Smooth muscle cell (in vitro differentiated cells): ENCODE data around the gene TMEM81. TPM values are rescaled to one million over a fixed set of nuclear protein-coding genes. Genes with fewer than 3 reads are reported as not detected.
A peak's percentile ranks its signal among the peaks of the same experiment; 100 is the strongest.

Experiments
- DNase-seq: peaks from one replicate; lab custom pipeline; 2025; ENCODE audit not compliant: unreplicated experiment; lab: John Stamatoyannopoulos, UW
- H2AFZ ChIP-seq: fragments of 200-600 bp; sonication (generic); 2 replicates; pipeline ENCODE4 v1.6.0; 2016; ENCODE audit warnings: antibody characterized with exemption, low read depth, mild to moderate bottlenecking
- H3F3A ChIP-seq: fragments of 200-600 bp; sonication (generic); 2 replicates; pipeline ENCODE4 v1.6.0; 2017; ENCODE audit warnings: antibody characterized with exemption, low read depth
- H3K27ac ChIP-seq: fragments of 200-600 bp; sonication (generic); 2 replicates; pipeline ENCODE4 v1.5.1; 2016; ENCODE audit warnings: low read depth, mild to moderate bottlenecking
- H3K27me3 ChIP-seq: fragments of 200-600 bp; sonication (generic); 2 replicates; pipeline ENCODE4 v1.6.1; 2016; ENCODE audit warnings: low read depth, mild to moderate bottlenecking
- H3K36me3 ChIP-seq: fragments of 200-600 bp; sonication (generic); 2 replicates; pipeline ENCODE4 v1.5.1; 2016; ENCODE audit warnings: low read depth
- H3K4me1 ChIP-seq: fragments of 200-600 bp; sonication (generic); 2 replicates; pipeline ENCODE4 v1.5.1; 2016; ENCODE audit warnings: low read depth
- H3K4me2 ChIP-seq: fragments of 200-600 bp; sonication (generic); 2 replicates; pipeline ENCODE4 v1.6.0; 2016; ENCODE audit warnings: mild to moderate bottlenecking
- H3K4me3 ChIP-seq: fragments of 200-600 bp; sonication (generic); 2 replicates; pipeline ENCODE4 v1.5.1; 2016; ENCODE audit warnings: mild to moderate bottlenecking
- H3K79me2 ChIP-seq: fragments of 200-600 bp; sonication (generic); 2 replicates; pipeline ENCODE4 v1.6.0; 2016; ENCODE audit warnings: low read depth, mild to moderate bottlenecking
- H3K9ac ChIP-seq: fragments of 200-600 bp; sonication (generic); 2 replicates; pipeline ENCODE4 v1.6.0; 2016; ENCODE audit warnings: low read depth
- H3K9me3 ChIP-seq: fragments of 200-600 bp; sonication (generic); replicated peaks from 2 replicates; pipeline ENCODE4 v1.5.1; 2016; ENCODE audit warnings: low read depth
- H4K20me1 ChIP-seq: fragments of 200-600 bp; sonication (generic); 2 replicates; pipeline ENCODE4 v1.6.0; 2016; ENCODE audit warnings: low read depth
- WGBS: methylation state at CpG from one replicate; pipeline ENCODE4 v1.1.7; 2016; ENCODE audit warnings: low lambda C conversion rate; 5-methylcytosine and 5-hydroxymethylcytosine counted together
- polyA plus RNA-seq: library from polyadenylated mRNA; unstranded; fragments of >200 nt; fragmentation: Nextera tagmentation; extraction: Ambion mirVana; gene quantifications from 2 replicates; pipeline ENCODE4 v1.2.1, GENCODE V29; 2016
- total RNA-seq: library from RNA; depleted of rRNA; stranded (reverse); fragments of >200 nt; gene quantifications from 2 replicates; pipeline ENCODE4 v1.2.3, GENCODE V29; 2014
- TF ChIP-seq, protein P1 (sequence below): fragments of 200-600 bp; sonication (generic); IDR thresholded peaks from 2 replicates; pipeline ENCODE4 v1.5.1; 2017; ENCODE audit warnings: borderline replicate concordance, mild to moderate bottlenecking, antibody characterized with exemption; ENCODE audit not compliant: insufficient read depth, poor library complexity, severe bottlenecking

The TMEM81 gene
- total and polyA plus RNA-seq, 2 experiments from 2014 or later: 1.8 to 1.9 TPM

DNA sequence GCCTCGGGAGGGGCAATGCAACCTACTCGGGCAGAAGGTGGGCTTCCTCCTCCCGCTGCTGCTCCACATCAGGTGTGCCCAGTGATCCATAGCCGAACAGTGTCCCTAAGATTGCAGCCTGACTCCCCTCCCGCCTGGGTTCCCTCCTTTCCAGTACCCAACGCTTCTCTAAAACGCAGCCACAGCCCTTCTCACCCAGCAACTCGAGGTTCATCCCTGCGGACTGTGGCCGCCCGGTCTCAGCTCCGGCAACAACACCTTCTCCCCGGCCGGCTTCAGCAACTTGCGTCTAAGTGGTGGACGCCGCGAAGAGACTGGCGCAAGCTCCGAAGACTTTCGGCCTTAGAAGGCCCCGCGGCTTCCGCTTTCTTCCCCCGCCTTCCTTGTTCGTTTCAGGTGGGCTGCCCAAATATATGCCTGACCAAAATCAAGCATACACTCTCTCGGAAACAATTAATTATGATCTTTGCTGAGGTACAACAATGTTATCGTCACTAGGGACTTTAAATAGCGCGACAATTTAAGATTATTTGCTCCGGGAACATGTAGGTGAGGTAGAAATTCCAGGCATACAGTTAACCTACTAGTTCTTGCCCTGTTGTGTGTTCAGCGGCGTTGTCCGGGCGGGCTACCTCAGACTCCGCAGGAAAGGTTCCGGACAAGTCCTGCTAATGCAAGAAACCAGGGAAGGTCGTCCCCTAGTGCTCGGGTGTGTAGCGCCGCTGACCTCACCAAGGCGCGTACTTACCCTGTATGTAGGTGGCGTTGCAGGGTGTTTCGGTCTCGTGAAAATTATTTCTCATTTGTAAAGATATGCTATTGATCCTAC, 37.6 kb upstream of the TMEM81 start, which contains the start of gene RBBP5:
Gene RBBP5, minus strand, starts transcription at position 319 of the 829 bp plus-strand sequence. Its CDS starts 105 bp downstream, at position 214.
- Histone ChIP-seq H3K4me2 (peak within 1 kb of the TSS; percentile 93), H3K9ac (peak within 1 kb of the TSS; percentile 97), H3K9me3 (no peaks in the 10 kb centered on the region), H3K36me3 (no peaks in the 10 kb centered on the region), H3K79me2 (peaks cover 46% of the 10 kb centered on the region), H3K4me3 (peak within 1 kb of the TSS; percentile 91), H4K20me1 (peaks cover 8% of the 10 kb centered on the region), H3K4me1 (peaks cover 9% of the 10 kb centered on the region), H3F3A (no peaks in the 10 kb centered on the region), H3K27me3 (no peaks in the 10 kb centered on the region), H2AFZ (peak within 1 kb of the TSS; percentile 84), H3K27ac (peak within 1 kb of the TSS; percentile 91)
- DNase-seq: peak; percentile 65
- TF ChIP-seq, protein P1, sequence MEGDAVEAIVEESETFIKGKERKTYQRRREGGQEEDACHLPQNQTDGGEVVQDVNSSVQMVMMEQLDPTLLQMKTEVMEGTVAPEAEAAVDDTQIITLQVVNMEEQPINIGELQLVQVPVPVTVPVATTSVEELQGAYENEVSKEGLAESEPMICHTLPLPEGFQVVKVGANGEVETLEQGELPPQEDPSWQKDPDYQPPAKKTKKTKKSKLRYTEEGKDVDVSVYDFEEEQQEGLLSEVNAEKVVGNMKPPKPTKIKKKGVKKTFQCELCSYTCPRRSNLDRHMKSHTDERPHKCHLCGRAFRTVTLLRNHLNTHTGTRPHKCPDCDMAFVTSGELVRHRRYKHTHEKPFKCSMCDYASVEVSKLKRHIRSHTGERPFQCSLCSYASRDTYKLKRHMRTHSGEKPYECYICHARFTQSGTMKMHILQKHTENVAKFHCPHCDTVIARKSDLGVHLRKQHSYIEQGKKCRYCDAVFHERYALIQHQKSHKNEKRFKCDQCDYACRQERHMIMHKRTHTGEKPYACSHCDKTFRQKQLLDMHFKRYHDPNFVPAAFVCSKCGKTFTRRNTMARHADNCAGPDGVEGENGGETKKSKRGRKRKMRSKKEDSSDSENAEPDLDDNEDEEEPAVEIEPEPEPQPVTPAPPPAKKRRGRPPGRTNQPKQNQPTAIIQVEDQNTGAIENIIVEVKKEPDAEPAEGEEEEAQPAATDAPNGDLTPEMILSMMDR: peak; percentile 40
- WGBS: 2% methylated on average over 46 of the region's 46 CpGs

GRCh38 chr1:205118752-205119151, 34.5 kb upstream of the TMEM81 start:
- Histone ChIP-seq H3K36me3 (peaks cover 11% of the 10 kb centered on the region), H3K4me3 (no peak overlapping the region), H3K79me2 (peaks cover 65% of the 10 kb centered on the region), H3K9ac (no peak overlapping the region), H3K9me3 (no peaks in the 10 kb centered on the region), H3K27ac (no peak overlapping the region), H4K20me1 (peaks cover 28% of the 10 kb centered on the region), H3K4me1 (peaks cover 9% of the 10 kb centered on the region), H3K27me3 (no peaks in the 10 kb centered on the region), H3K4me2 (no peak overlapping the region), H3F3A (no peaks in the 10 kb centered on the region), H2AFZ (no peak overlapping the region)
- WGBS: 94% methylated on average over 2 of the region's 2 CpGs
- no peak for DNase-seq
- TF ChIP-seq, protein P1: no peak

DNA sequence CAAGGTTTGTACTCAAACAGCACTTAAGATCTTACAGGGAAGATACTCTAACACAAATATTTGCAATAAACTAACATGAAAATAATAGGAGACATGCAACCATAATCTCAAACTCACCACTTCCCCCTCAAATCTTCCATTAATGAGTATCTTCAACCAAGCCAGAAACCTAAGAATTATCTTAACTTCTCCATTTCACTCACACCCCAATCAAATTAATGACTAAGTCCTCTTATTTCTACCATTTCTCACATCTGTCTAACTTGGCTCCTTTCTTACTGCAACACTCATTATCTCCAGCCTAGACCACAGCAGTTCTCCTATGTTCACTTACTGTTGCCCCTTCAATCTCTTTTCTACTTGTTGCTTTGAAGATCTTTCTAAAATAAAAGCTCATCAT, 27.1 kb upstream of the TMEM81 start:
- H3K4me1 ChIP-seq: no peaks in the 10 kb centered on the region
- peaks cover 16% of the 10 kb centered on the region for H4K20me1 ChIP-seq
- H3K4me3 ChIP-seq: no peak overlapping the region
- H3K27ac ChIP-seq: no peak overlapping the region
- no peak overlapping the region for H3K9ac ChIP-seq
- no peaks in the 10 kb centered on the region for H3K27me3 ChIP-seq
- H2AFZ ChIP-seq: no peak overlapping the region
- DNase-seq: no peak
- no peaks in the 10 kb centered on the region for H3K9me3 ChIP-seq
- H3K79me2 ChIP-seq: peaks cover 22% of the 10 kb centered on the region
- H3K4me2 ChIP-seq: no peak overlapping the region
- H3F3A ChIP-seq: no peaks in the 10 kb centered on the region
- H3K36me3 ChIP-seq: peaks cover 20% of the 10 kb centered on the region
- TF ChIP-seq, protein P1: no peak

DNA sequence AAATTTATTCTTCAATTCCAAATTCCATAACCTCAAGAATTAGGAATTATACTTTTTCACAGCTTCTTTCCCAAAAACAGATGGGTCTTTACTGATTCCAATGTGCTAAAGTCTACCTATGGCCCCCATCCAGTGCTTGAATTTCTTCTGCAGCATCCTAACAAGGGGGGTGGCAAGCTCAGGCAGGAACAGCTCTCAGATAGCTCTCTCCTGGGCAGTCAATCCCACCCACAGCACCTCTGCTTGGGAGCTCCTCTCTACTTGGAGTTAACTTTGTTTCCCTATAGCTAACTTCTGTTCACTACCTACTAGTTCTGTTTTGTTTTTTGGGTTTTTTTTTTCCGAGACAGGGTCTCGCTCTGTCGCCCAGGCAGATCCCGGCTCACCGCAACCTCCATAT, 25.5 kb upstream of the TMEM81 start:
- Histone ChIP-seq H4K20me1 (peaks cover 2% of the 10 kb centered on the region), H3K4me3 (no peak overlapping the region), H3K27ac (no peak overlapping the region), H3K36me3 (peaks cover 16% of the 10 kb centered on the region), H3F3A (no peaks in the 10 kb centered on the region), H3K9ac (no peak overlapping the region), H3K4me1 (no peaks in the 10 kb centered on the region), H3K4me2 (no peak overlapping the region), H2AFZ (no peak overlapping the region), H3K27me3 (no peaks in the 10 kb centered on the region), H3K79me2 (peaks cover 13% of the 10 kb centered on the region), H3K9me3 (no peaks in the 10 kb centered on the region)
- TF ChIP-seq, protein P1: no peak
- no peak for DNase-seq
- 87% methylated on average over 5 of the region's 5 CpGs for WGBS
